UCSD-AML1 (cell line): ENCODE measurements around the gene TTC28.

Experiments
- DNase-seq: peaks from one replicate; lab custom pipeline; 2025; ENCODE audit not compliant: unreplicated experiment; lab: John Stamatoyannopoulos, UW

Gene TTC28

GRCh38 chr22:28027453-28028448 is 651.9 kb downstream of the TTC28 start:
- DNase-seq = no peak

- no peak for DNase-seq
Measured at GRCh38 chr22:28025866-28026575, 653.6 kb downstream of the TTC28 start.

- DNase-seq = no peak
Measured at GRCh38 chr22:28025333-28025732, 654.3 kb downstream of the TTC28 start.

GRCh38 chr22:28024422-28024888 is 655.2 kb downstream of the TTC28 start:
- no peak for DNase-seq

- no peak for DNase-seq
Measured at GRCh38 chr22:28023774-28024173, 655.9 kb downstream of the TTC28 start.

GRCh38 chr22:28023036-28023435 is 656.6 kb downstream of the TTC28 start:
- no peak for DNase-seq

GRCh38 chr22:28021998-28022660 is 657.5 kb downstream of the TTC28 start:
- no peak for DNase-seq

- no peak for DNase-seq
Measured at GRCh38 chr22:28021116-28021997, 658.3 kb downstream of the TTC28 start.

- peak; percentile 58 for DNase-seq
Measured at GRCh38 chr22:28019881-28020861, 659.5 kb downstream of the TTC28 start.

- DNase-seq = no peak
Measured at GRCh38 chr22:28019360-28019759, 660.3 kb downstream of the TTC28 start.

GRCh38 chr22:28018461-28018927 is 661.1 kb downstream of the TTC28 start:
- DNase-seq = no peak

- DNase-seq = no peak
Measured at GRCh38 chr22:28017859-28018258, 661.8 kb downstream of the TTC28 start.

GRCh38 chr22:28017558-28017820 is 662.2 kb downstream of the TTC28 start:
- DNase-seq = no peak

- no peak for DNase-seq
Measured at GRCh38 chr22:28016781-28017557, 662.7 kb downstream of the TTC28 start.

GRCh38 chr22:28015676-28016601 is 663.7 kb downstream of the TTC28 start:
- no peak for DNase-seq

GRCh38 chr22:28015046-28015425 is 664.6 kb downstream of the TTC28 start:
- no peak for DNase-seq

GRCh38 chr22:28014211-28015045 is 665.2 kb downstream of the TTC28 start:
- DNase-seq = no peak
